ENCODE data around the gene RPS10. TPM values are rescaled to one million over a fixed set of nuclear protein-coding genes. Genes with fewer than 3 reads are reported as not detected.
A peak's percentile ranks its signal among the peaks of the same experiment; 100 is the strongest.

The RPS10 gene
- total and polyA plus RNA-seq, 2 of the 8 experiments (the other 6 are each of a cell fraction or from before 2014, with no cell fraction given) = 2,408 to 11,142 TPM

DNA sequence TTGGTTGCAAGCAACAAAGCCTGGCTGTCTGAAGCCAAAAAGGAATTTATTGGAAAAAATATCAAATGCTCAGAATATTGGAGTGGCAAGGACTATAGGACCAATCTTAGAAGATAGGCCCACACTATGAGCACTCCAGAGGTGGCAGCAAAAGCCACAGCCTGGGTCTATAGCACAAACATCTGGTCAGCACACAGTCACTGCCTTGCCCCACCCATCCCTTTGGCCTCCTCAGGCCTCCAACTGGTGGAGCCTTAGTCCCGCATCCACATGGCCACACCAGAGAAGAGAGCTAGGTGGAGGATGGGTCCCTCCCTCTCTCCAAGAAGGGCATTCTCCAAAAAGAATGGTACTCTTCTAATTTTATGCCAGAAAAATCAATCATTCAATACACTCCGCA, 47.4 kb downstream of the RPS10 start:
- CTCF ChIA-PET (ENCODE audit: partially characterized antibody) = no interaction called here
- FAIRE-seq (no peak), DNase-seq (ENCODE audit: low read depth in 1 of 2, low spot score in 2 of 2) (no peak)
- Histone ChIP-seq H3K18ac (ENCODE audit: extremely low read depth, low read length) (no peak overlapping the region), H3K4me2 (ENCODE audit: insufficient read depth in 1 of 2, low read depth in 2 of 2, low read length in 2 of 2) (no peak overlapping the region), H3K9ac (replicated peaks in 1 of 4; ENCODE audit: extremely low read depth in 1 of 4, low read depth in 3 of 4, low read length in 3 of 4) (no peak overlapping the region; a peak in 1 of 7 replicates), H2AFZ (ENCODE audit: low read length) (no peak overlapping the region), H2BK20ac (ENCODE audit: low read length) (no peak overlapping the region), H3K23ac (ENCODE audit: insufficient read length) (no peak overlapping the region), H3K56ac (replicated peaks; ENCODE audit: insufficient read length, low read depth, low read length) (no peak overlapping the region), H3K9me3 (ENCODE audit: insufficient read depth in 2 of 2, low read depth in 1 of 2, low read length in 1 of 2) (no peaks in the 10 kb centered on the region), H3K4me3 (ENCODE audit: extremely low read depth in 1 of 4, insufficient read depth in 2 of 4, low read depth in 3 of 4, low read length in 4 of 4) (no peak overlapping the region), H4K8ac (ENCODE audit: extremely low read depth, insufficient read depth, low read length) (no peak overlapping the region), H3K79me2 (ENCODE audit: control insufficient read depth in 1 of 2, insufficient read depth in 2 of 2, low read length in 2 of 2) (peaks cover 0 to 89% of the 10 kb centered on the region in 2 experiments; a peak in 2 of 4 replicates), H3K4me1 (replicated peaks in 1 of 4; ENCODE audit: control insufficient read depth in 3 of 4, insufficient read depth in 4 of 4, low read length in 3 of 4) (peaks cover 0 to 2% (median 0%) of the 10 kb centered on the region in 4 experiments; a peak in 1 of 7 replicates), H3K4ac (replicated peaks; ENCODE audit: insufficient read length, low read depth, low read length) (no peak overlapping the region), H2BK120ac (replicated peaks; ENCODE audit: low read depth, low read length) (no peak overlapping the region), H2BK15ac (ENCODE audit: low read length) (no peak overlapping the region), H2AK5ac (ENCODE audit: low read depth, low read length) (no peak overlapping the region), H3K27me3 (replicated peaks in 1 of 4; ENCODE audit: control insufficient read depth in 3 of 4, extremely low read depth in 1 of 4, insufficient read depth in 3 of 4, low read length in 3 of 4) (no peaks in the 10 kb centered on the region), H3K36me3 (ENCODE audit: control insufficient read depth in 2 of 4, insufficient read depth in 4 of 4, low read length in 3 of 4) (no peaks in the 10 kb centered on the region), H3K23me2 (ENCODE audit: low read depth, low read length) (peaks cover 4% of the 10 kb centered on the region; the same call in 1 of the 2 replicates), H3K27ac (ENCODE audit: low read depth, low read length) (no peak overlapping the region), H3K79me1 (ENCODE audit: low read depth, low read length) (peaks cover 15% of the 10 kb centered on the region), H3K14ac (ENCODE audit: insufficient read length) (no peak overlapping the region), H4K91ac (replicated peaks; ENCODE audit: insufficient read length, low read length) (no peak overlapping the region), H4K20me1 (replicated peaks in 1 of 2; ENCODE audit: control insufficient read depth in 1 of 2, insufficient read depth in 2 of 2, low read length in 2 of 2) (peaks cover 0 to 15% of the 10 kb centered on the region in 2 experiments), H4K5ac (ENCODE audit: insufficient read length, low read depth, low read length) (no peak overlapping the region), H2BK5ac (ENCODE audit: low read depth, low read length) (no peak overlapping the region), H2BK12ac (ENCODE audit: low read depth, low read length) (0 out of 2 replicates have a peak overlapping the region, but pooled peaks have one; percentile 27)
- WGBS, 2 experiments (ENCODE audit: extremely low coverage in 1 of 2, insufficient coverage in 1 of 2, insufficient read length in 1 of 2, insufficient replicate concordance in 2 of 2, low coverage in 1 of 2, low lambda C conversion rate in 2 of 2, missing lambda C conversion rate in 1 of 2) = 91% methylated on average over 2 of the region's 2 CpGs; no CpG with 5 or more reads in 1 of the 2 experiments
- POLR2A ChIA-PET (ENCODE audit: partially characterized antibody) = interaction anchor here (0.6 to 1.3 kb wide), 5 partner anchors 24 to 129 kb away, joined by 3 to 4 read pairs (median 4); no protein-coding TSS in a partner anchor
- TF ChIP-seq SIX5 (IDR thresholded peaks at IDR 0.05; ENCODE audit: low read depth, low read length) = no peak
- TF ChIP-seq POLR2A (IDR thresholded peaks at IDR 0.05; ENCODE audit: control extremely low read depth in 1 of 2, low read depth in 2 of 2, low read length in 2 of 2) = no peak
- TF ChIP-seq, protein P1, sequence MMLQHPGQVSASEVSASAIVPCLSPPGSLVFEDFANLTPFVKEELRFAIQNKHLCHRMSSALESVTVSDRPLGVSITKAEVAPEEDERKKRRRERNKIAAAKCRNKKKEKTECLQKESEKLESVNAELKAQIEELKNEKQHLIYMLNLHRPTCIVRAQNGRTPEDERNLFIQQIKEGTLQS (IDR thresholded peaks at IDR 0.05; ENCODE audit: insufficient read depth, low read depth, low read length) = no peak
- TF ChIP-seq, protein P2, sequence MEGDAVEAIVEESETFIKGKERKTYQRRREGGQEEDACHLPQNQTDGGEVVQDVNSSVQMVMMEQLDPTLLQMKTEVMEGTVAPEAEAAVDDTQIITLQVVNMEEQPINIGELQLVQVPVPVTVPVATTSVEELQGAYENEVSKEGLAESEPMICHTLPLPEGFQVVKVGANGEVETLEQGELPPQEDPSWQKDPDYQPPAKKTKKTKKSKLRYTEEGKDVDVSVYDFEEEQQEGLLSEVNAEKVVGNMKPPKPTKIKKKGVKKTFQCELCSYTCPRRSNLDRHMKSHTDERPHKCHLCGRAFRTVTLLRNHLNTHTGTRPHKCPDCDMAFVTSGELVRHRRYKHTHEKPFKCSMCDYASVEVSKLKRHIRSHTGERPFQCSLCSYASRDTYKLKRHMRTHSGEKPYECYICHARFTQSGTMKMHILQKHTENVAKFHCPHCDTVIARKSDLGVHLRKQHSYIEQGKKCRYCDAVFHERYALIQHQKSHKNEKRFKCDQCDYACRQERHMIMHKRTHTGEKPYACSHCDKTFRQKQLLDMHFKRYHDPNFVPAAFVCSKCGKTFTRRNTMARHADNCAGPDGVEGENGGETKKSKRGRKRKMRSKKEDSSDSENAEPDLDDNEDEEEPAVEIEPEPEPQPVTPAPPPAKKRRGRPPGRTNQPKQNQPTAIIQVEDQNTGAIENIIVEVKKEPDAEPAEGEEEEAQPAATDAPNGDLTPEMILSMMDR (IDR thresholded peaks at IDR 0.05; ENCODE audit: control extremely low read depth in 1 of 3, insufficient read depth in 1 of 3, low read depth in 1 of 3, low read length in 3 of 3) = no peak
- TF ChIP-seq SAP30 (IDR thresholded peaks at IDR 0.05; ENCODE audit: insufficient read depth, insufficient replicate concordance, low read length) = no peak
- no peak for TF ChIP-seq PHF8 (conservative IDR thresholded peaks at IDR 0.05; ENCODE audit: low read depth, low read length)
- TF ChIP-seq CHD1 (IDR thresholded peaks at IDR 0.05; ENCODE audit: low read depth, low read length) = no peak
- no peak for TF ChIP-seq POU5F1 (IDR thresholded peaks at IDR 0.05; ENCODE audit: low read depth, low read length)
- no peak for TF ChIP-seq TAF1 (IDR thresholded peaks at IDR 0.05; ENCODE audit: low read depth, low read length)
- no peak for TF ChIP-seq CREB1 (IDR thresholded peaks at IDR 0.05)
- no peak for TF ChIP-seq TCF12 (IDR thresholded peaks at IDR 0.05; ENCODE audit: low read depth, low read length)
